Right renal pelvis (tissue), 4 donors: Measurements from ENCODE around the gene CELF3. TPM values are rescaled to one million over a fixed set of nuclear protein-coding genes. Genes with fewer than 3 reads are reported as not detected.
"Not testable (repeated sequence)": the region's sequence is repeated elsewhere in the genome, so short reads cannot be mapped to it uniquely, and the experiment has no call there.

Experiments
- DNase-seq, 4 donors: peaks; one replicate each; pipeline ENCODE4 v3.0.0-alpha.2; 2013; ENCODE audit warnings: low read depth in 4 of 4, low spot score in 3 of 4, missing footprints in 1 of 4
- polyA plus RNA-seq, 4 donors: library from polyadenylated mRNA; unstranded; fragments of 120-200 nt; gene quantifications; one replicate each; pipeline ENCODE4 v1.2.1, GENCODE V29; 2013; ENCODE audit not compliant: insufficient read length in 4 of 4

The CELF3 gene
- under 1 TPM; 0.07 to 0.57 (median 0.48) TPM for polyA plus RNA-seq

DNA sequence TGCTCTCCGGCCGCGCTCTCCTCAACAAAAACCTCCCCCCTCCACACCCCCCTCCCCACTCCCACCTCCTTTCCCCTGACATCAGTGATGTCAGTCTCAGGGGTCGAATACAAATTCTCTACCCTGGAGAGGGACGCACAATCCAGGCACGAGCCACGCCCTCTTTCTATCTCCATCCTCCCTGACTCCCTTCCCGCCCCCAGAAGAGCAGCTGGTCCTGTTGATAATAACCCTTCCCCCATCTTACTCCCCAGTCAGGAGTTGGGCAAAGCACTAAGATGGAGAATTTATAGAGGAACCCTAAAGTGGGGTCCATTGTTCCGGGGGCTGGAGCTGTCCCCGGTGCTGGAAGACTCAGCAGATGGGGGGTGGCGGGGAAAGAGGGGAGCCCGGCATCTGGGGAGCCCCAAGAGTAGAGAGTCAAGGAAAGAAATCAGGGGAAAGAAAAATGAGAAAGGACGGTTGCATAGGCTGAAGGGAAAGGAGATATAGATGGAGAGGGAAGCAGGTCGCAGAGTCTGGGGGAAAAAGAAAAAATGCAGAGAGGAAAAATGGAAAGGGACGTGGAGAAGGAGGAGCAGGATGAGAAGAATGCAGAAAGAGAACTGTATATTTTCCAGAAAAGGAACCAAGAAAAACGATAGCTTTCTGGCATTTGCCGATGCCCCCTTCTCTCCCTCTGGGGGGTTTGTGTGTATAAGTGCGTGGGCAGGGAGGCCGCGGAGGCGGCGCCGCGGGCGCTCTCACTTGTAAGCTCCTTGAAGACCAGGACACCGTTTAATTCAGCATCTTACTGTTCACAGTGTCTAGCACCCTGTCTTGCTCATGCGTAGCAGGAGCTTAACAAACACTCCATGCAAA, at the start of gene CELF3:
Gene CELF3, minus strand, starts transcription at position 33 of the 861 bp plus-strand sequence. CDS start 783 bp downstream, outside the sequence.
- DNase-seq, result peak in 1 of 4 donors; percentile 47

- no peak for DNase-seq
These were observed 47.4 kb upstream of the CELF3 start for GRCh38 chr1:151763990-151764389.

- DNase-seq, result peak; percentile 59 to 69 (median 64)
These were observed 46.6 kb upstream of the CELF3 start, which contains the start of gene MRPL9 for GRCh38 chr1:151762941-151763921. Gene MRPL9, minus strand, starts transcription at chr1:151763496. Its CDS starts 17 bp downstream, at chr1:151763479.

- DNase-seq, result no peak
These were observed 44.2 kb upstream of the CELF3 start for GRCh38 chr1:151760597-151761385.

DNA sequence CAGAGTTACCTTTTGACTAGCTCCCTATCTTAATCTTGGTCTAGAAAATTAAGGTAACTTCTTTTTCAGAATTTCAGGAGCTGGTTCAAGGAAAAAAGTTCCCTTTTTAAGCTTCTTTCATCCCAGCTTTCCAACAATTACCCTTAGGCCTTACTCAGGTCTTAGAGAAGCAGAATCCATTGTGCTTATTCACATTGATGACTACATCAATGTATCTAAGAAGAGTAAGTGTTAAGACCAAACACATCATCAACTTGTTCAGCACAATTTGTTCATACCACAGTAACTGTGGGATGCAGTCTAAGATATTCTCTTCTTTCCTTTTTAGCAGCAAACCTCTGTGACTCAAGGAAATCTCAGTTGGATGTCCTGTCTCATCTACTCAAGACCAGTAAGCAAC, 42.6 kb upstream of the CELF3 start:
- DNase-seq, result no peak

DNA sequence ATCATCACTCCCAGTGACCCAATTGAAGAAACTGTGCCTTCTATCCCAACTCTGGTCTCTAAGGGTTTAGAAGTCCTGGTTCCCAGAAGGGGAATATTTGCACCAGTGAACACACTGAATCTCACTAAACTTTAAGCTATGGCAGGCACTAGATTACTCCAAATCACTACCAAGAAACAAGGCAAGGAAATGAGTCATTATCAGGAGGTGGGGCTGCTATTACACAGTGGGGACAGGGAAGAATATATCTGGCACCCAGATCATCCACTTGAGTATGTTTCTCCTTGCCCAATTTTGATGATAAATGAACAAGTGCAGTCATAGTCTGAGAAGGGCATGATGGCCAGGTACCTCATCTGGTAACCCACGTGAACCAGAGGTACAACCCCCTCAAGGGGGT, 39.7 kb upstream of the CELF3 start:
- DNase-seq, result no peak

DNA sequence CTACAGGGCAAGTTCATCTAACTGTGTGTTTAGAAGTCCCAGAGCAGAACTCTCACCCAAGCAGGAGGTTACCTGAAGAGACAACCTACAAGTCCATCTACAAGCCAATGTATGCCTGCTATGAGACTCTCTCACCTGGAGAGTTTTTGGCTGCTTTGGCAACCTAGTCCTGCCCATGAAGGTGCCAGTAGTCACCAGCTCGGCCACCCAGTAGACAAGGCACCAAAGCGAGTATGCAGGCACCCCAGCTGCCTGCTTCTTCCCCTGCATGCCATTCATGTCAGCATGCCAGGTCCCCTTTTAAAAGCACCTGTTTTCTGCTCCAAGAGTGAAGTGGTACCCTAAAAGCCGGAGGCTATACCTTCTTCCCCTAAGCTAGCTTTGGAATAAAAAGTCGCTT, 24.9 kb upstream of the CELF3 start:
- DNase-seq, result no peak

DNA sequence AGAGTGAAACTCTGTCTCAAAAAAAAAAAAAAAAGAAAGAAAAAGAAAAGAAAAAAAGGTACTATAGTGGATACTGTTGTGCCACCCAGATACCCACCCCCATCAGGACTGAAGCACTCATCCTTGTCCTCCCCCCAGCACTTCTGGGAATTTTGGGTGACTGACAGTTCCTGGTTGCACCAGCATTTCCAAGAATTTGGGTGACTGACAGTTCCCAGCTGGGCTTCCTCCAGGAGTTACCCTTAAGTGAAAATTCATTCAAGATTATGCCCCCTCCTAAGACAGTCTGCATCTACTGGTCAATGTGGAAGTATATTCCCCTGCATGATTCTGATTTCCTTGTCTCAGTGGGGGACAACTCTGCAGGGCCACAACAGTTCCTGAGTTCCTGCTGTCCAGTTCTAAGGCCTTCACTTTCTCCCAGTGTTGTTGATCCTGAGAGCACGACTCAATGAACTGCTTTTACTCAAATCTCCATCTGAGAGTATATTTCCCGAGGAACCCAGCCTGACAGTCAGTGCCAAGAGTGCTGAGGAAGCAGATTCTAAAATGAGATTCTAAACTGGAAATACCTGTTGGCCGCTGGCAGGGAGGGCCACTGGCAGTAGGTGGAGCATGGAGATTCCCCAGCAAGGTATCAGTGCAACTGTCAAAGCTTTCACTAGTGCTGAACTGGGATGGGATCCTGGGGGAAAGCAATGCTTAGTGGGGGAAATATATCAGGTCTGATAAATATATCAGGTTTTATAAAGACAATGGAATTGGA, 23.2 kb upstream of the CELF3 start:
- no peak for DNase-seq

DNA sequence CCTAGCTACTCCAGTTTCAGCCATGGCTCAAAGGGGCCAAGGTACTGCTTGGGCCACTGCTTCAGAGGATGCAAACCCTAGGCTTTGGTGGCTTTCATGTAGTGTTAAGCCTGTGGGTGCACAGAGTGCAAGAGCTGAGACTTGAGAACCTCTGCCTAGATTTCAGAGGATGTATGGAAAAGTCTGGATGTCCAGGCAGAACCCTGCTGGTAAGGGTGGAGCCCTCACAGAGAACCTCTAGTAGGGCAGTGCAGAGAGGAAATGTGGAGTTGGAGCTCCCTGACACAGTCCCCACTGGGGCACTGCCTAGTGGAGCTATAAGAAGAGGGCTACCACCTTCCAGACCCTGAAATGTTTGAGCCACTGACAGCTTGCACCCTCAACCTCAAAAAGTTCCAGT, 20.9 kb upstream of the CELF3 start:
- no peak for DNase-seq

- DNase-seq, result no peak
These were observed 20.4 kb upstream of the CELF3 start for GRCh38 chr1:151737026-151737425.

- not testable (repeated sequence) for DNase-seq
These were observed 17.4 kb upstream of the CELF3 start for GRCh38 chr1:151733995-151734394.

DNA sequence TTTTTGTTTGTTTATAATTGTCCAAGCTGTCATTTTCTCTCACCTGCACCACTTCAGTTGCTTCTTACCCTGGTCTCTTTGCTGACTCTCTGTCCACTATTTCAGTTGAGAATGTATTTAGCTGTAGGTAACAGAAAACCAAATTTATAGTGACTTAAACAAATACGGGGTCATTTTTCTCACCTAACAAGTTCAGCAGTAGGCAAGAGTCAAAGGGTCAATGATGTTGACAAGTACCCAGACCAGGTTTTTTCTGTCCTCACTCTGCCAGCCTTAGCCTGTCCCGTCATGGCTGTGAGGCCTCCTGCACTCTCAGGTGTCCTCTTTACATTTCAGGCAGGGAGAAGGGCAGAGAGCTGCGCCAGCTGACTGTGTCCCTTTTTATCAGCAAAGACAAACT, 16.5 kb upstream of the CELF3 start:
- no peak for DNase-seq

- DNase-seq, result no peak
These were observed 13.3 kb upstream of the CELF3 start for GRCh38 chr1:151729966-151730291.

DNA sequence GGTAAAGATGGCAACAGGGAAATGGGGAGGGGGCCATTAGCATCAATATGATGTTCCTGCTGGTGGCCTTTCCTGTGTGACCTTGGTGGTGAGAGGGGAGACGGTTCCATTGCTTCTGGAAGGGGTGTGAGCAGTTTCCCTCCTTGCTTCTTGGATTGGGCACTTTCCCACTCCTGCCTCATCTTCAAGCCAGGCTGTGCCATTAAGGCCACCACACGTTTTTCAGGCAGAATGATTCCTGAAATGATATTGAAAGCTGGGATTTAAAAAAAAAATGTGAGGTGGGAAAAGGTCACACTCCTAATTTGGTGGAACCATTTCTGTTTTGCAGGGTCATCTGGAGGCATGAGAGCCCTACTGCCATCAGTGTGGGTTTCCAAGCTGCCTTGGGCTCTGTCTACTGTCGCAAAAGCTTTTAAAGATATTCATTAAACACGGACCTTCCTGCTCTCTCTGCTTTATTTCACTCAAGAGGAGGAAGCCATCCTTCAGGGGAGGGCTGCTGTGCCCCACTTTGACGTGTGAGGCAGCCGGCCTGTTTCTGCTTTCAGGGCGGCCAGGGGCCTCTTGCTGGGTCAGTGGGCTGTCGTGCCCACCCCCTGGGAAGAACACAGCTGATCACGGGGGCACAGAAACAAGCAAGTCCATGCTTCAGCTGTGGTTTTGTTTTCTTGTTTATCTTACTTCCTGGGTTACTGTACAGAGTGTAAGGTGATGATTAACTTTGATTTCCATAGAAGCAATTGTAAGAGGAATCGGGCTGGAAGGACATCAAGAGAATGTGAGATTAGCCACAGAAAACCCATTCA, 12.8 kb upstream of the CELF3 start:
- no peak for DNase-seq

DNA sequence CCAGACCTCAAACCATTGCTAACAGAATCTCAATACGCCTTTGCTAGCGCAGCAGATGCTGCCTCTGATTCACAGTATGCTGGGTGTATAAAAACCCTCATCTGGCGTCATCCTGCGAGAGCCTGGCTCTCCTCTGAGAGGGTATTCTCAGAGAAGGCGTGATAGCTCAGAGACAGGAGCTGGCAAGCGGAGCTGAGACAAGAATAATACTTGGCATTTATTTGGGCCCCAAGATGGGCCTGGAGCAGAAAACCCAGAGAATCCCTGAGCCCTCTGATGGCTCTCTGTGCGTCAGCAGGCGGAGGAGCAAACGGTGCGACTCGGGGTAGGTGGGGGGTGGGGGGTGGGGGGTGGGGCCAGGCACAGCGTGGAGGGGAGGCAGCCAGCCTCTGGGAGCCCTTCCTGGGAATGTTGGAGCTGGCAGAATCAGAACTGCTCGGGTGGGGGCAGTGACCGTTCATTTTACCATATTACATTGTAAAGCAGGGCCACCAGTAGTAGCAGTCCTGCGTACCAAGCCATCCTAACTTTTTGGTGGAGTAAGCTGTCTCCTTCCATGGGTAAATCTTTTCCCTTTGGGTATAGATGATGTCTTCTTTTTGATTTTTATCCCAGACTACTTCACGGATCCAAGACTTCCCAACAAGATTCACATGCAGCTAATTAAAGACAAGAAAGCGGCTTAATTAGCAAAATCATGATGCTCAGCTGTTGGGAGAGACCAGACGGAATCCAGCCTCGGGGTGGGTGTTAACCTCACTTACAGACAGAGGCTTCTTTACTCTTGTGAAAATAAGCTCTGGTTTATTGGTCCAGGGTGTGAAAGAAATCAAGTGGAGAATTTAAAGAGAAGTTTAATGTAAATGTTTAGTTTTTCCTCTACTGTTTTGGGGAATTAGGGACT, 11.8 kb upstream of the CELF3 start:
- no peak for DNase-seq

GRCh38 chr1:151723726-151724370, 7.2 kb upstream of the CELF3 start:
- DNase-seq, result no peak

DNA sequence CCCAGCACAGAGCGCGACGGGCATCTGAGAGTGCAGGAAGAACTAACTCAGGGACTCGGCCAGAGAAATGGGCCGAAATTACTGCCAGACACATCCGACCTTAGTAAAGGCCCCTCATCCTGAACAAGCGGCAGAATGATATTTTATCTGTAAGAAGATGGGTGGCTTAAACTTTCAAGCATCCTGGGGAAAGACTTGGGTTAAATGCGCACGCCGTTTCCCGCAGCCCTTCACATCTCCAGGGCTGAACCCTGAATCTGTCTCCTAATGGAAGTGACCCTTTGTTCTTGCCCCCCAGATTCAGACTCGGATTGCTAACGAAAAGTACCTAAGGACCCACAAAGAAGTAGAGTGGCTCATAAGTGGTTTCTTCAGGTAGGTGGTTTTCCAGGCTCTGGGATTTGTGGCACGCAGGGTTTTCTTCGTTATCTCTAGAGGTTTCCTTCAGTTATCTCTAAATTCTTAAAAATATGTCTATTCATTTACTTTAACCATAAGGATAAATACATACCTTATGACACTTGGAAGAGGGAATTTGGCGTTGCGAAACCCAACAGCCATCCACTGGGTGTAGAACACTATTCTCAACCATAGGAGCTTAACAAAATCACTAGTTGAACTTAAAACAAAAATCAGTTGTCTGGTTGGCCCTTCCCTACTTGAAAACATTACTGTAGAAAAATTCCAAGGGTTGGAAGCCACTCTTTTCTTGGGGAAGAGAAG, 5.3 kb upstream of the CELF3 start:
- no peak for DNase-seq
